NT2/D1 (cell line): ENCODE results near the gene C20orf144.

Experiments
- DNase-seq: peaks from one replicate; pipeline ENCODE4 v3.0.0-alpha.2; 2011; ENCODE audit warnings: low read depth, low spot score
- H3K27me3 ChIP-seq: 2 replicates; pipeline ENCODE4 v1.6.0; 2011; ENCODE audit warnings: mild to moderate bottlenecking; ENCODE audit not compliant: insufficient read length, insufficient read depth
- H3K36me3 ChIP-seq: 2 replicates; pipeline ENCODE4 v1.6.1; 2011; ENCODE audit warnings: mild to moderate bottlenecking, low read length, mixed read lengths; ENCODE audit not compliant: insufficient read depth, insufficient read length
- H3K4me1 ChIP-seq: 2 replicates; pipeline ENCODE4 v1.5.1; 2011; ENCODE audit not compliant: insufficient read depth, insufficient read length
- H3K4me3 ChIP-seq: 2 replicates; pipeline ENCODE4 v1.5.1; 2011; ENCODE audit warnings: low read depth; ENCODE audit not compliant: insufficient read length
- H3K9ac ChIP-seq: 2 replicates; pipeline ENCODE4 v1.6.0; 2011; ENCODE audit warnings: low read depth; ENCODE audit not compliant: insufficient read length
- H3K9me3 ChIP-seq: 2 replicates; pipeline ENCODE4 v1.5.1; 2011; ENCODE audit warnings: mild to moderate bottlenecking, low read length; ENCODE audit not compliant: insufficient read depth
- SUZ12 ChIP-seq: IDR thresholded peaks from 2 replicates; pipeline ENCODE4 v1.6.1; 2011; ENCODE audit not compliant: insufficient read length, insufficient read depth; ENCODE audit errors: extremely low read depth
- YY1 ChIP-seq: IDR thresholded peaks from 2 replicates; pipeline ENCODE4 v1.6.1; 2011; ENCODE audit not compliant: insufficient read length, insufficient read depth
- ZNF274 ChIP-seq: IDR thresholded peaks from 2 replicates; pipeline ENCODE4 v1.6.1; 2011; ENCODE audit warnings: mild to moderate bottlenecking, low read depth, low read length

Gene C20orf144

DNA sequence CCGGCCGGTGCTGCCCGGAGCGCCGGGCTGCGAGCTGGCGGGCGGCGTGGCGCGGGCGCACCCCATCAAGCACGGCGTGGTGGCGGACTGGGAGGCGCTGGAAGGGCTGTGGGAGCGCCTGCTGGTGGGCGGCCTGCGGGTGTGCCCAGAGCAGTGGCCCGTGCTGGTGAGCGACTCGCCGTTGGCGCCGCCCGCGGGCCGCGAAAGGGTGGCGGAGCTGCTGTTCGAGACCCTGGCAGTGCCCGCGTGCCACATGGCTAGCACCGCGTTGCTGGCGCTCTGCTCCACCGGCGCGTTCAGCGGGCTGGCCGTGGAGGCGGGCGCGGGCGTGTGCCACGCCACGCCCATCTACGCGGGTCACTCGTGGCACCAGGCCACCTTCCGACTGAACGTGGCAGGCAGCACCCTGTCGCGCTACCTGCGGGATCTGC, 5.1 kb downstream of the C20orf144 start:
- no peak for DNase-seq
- TF ChIP-seq ZNF274, result no peak
- no peak for TF ChIP-seq SUZ12
- TF ChIP-seq YY1, result no peak
- H3K36me3 ChIP-seq, result peaks cover 46% of the 10 kb centered on the region
- H3K4me3 ChIP-seq, result peak overlapping the region; percentile 74
- peak overlapping the region; percentile 94 for H3K9ac ChIP-seq
- H3K4me1 ChIP-seq, result peaks cover 27% of the 10 kb centered on the region
- H3K9me3 ChIP-seq, result no peaks in the 10 kb centered on the region
- H3K27me3 ChIP-seq, result no peaks in the 10 kb centered on the region

DNA sequence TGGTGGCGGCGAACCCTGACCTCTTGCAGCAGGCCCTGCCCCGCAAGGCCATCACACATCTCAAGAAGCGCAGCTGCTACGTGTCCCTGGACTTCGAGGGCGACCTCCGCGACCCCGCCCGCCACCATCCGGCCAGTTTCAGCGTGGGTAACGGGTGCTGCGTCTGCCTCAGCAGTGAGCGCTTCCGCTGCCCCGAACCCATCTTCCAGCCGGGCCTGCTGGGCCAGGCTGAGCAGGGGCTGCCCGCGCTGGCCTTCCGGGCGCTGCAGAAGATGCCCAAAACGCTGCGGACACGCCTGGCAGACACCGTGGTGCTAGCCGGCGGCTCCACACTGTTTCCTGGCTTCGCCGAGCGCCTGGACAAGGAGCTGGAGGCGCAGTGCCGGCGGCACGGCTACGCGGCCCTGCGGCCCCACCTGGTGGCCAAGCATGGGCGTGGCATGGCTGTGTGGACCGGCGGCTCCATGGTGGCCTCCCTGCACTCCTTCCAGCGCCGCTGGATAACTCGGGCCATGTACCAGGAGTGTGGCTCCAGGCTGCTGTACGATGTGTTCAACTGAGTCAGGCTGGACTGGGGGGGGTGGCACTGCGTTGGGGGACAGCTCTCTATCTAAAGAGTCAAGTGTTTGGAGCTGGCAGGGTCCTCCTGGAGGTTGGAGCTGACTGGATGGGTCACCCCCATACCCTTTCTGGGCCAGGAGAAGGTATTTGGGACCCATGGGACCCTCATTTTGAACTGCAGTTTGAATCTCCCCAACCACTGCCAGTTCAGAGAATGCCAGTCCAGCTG, 5.7 kb downstream of the C20orf144 start:
- Histone ChIP-seq H3K36me3 (peaks cover 51% of the 10 kb centered on the region), H3K4me3 (peak overlapping the region; percentile 74), H3K27me3 (no peaks in the 10 kb centered on the region), H3K4me1 (peaks cover 28% of the 10 kb centered on the region), H3K9me3 (no peaks in the 10 kb centered on the region), H3K9ac (peak overlapping the region; percentile 94)
- TF ChIP-seq YY1, result no peak
- no peak for TF ChIP-seq SUZ12
- TF ChIP-seq ZNF274, result no peak
- DNase-seq, result peak; percentile 81

DNA sequence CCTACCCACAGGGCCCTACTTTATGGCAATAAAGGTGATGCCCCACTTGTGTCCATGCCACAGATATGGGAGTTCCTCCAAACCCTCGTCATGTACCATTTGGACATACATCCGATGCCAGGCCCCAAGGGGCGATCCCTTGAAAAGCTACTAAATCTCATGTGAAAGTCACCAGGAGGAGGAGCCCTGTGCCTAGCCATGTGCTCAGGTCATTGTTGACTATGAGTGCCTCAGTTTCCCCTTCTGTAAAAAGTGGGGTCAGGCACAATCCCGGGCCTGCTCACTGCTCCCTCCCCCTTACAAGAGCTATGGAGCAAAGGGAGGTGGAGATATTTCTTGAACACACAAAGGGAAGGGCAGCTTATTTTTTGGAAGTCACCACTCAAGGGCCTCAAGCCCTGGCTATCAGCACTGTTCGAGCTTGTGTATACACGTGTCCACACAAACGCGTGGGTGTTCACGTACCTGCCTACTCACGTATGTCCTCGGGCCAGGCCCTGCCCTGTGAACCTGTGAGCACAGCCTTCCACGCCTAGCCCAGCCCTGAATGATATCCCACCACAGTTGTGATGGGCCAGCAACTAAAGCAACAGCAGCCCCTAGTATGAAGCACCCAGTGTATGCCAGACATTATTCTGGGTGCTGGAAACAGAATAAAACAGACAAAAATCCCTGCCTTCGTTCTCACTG, 6.5 kb downstream of the C20orf144 start:
- H3K9ac ChIP-seq, result peak overlapping the region; percentile 94
- no peaks in the 10 kb centered on the region for H3K27me3 ChIP-seq
- no peaks in the 10 kb centered on the region for H3K9me3 ChIP-seq
- DNase-seq, result no peak
- H3K4me1 ChIP-seq, result peaks cover 29% of the 10 kb centered on the region
- H3K4me3 ChIP-seq, result no peak overlapping the region
- TF ChIP-seq SUZ12 (no peak), ZNF274 (no peak)
- peaks cover 51% of the 10 kb centered on the region for H3K36me3 ChIP-seq

DNA sequence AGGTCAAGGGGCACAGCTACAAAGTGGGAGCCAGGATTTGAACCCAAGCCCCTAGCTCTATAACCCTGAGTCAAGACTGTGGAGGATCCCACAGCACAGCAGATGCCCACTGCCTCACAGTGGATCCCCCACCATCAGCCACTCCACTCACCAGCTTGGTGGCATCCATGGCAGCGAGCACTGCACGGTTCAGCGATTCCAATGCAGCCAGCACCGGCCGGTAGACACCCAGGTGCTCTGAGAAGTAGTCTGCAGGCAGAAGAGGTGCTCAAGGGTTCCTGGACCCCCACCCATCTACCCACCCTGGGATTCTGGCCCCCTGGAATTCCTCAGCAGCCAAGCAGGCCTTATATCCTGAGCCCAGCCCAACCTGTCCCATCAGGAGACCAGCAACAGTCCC, 7.1 kb downstream of the C20orf144 start:
- DNase-seq, result no peak
- no peak overlapping the region for H3K9ac ChIP-seq
- no peaks in the 10 kb centered on the region for H3K27me3 ChIP-seq
- TF ChIP-seq YY1 (no peak), SUZ12 (no peak), ZNF274 (no peak)
- peaks cover 51% of the 10 kb centered on the region for H3K36me3 ChIP-seq
- H3K9me3 ChIP-seq, result no peaks in the 10 kb centered on the region
- no peak overlapping the region for H3K4me3 ChIP-seq
- H3K4me1 ChIP-seq, result peaks cover 26% of the 10 kb centered on the region

DNA sequence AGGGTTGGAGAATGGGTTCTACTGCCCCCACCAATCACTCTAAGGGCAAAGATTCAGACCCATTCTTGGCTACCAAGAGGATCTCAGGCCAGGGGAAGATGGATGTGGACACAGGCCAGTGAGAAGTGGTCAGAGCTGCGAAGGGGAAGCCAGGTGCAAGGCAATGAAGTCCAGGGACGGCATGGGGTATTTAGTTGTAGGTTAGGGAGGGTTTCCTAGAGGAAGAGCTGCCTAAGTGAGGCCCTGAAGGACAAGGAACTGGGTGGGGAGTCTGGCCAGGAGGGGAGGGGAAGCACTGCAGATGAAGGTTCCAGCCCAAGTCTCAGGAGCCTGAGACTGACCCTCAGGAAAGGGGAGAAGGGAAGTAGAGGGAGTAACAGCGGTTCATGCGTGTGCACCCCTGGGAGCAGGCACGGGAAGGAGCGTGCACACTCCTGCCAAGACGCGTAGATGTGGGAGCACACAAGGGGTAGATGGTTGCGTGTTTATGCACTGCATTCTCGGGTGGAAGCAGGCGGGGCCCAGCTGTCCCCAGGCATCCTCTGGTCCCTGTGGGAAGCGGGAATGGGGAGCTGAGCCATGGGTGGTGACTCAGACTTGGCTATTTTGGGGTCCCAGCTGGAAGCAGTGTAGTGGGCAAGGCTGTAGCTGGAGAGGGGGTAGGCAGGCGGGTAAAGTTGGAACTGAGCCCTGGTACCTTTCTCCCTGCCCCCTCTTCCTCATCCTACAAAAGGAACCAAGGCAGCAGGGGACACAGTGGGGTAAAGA, 7.9 kb downstream of the C20orf144 start:
- no peaks in the 10 kb centered on the region for H3K27me3 ChIP-seq
- DNase-seq, result no peak
- no peak overlapping the region for H3K9ac ChIP-seq
- no peak overlapping the region for H3K4me3 ChIP-seq
- H3K9me3 ChIP-seq, result no peaks in the 10 kb centered on the region
- TF ChIP-seq SUZ12, result no peak
- no peak for TF ChIP-seq YY1
- no peak for TF ChIP-seq ZNF274
- peaks cover 23% of the 10 kb centered on the region for H3K4me1 ChIP-seq
- peaks cover 49% of the 10 kb centered on the region for H3K36me3 ChIP-seq

DNA sequence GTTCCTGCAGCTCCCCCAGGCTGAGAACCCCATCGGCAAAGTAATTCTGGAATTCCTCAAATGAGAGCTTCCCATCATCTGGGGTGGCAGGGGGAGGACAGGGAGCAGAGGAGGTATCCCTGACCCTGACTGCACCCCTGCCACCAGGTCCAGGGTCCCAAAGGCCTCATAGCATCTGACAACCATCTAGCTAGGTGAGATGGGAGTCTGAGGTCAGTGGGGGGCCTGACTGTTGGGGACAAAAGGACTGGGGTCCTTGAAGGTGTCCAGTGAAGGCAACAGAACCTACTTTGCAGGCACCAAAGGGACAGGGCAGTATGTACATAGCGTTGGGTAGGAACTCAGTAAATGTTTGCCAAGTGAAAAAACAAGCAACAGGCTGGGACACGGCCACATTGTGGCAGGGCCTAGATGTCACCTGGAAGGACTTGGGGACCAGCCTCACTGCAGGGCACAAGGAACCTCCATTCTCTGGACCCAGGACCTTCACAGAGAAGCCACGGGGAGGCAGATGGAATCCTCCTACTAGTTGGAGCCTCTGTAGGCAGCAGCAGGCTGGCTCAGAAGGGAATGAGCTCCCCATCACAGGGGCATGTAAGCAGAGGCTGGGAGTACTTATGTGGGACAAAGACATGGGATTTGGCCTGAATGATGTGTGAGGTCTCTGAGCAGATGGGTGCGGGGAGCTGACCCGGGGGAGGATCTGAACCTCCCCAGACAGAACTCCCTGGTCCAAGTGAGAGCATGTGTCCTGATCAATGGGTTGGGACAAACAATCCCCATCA, 8.8 kb downstream of the C20orf144 start:
- no peak for TF ChIP-seq YY1
- TF ChIP-seq SUZ12, result no peak
- TF ChIP-seq ZNF274, result no peak
- Histone ChIP-seq H3K4me1 (peaks cover 28% of the 10 kb centered on the region), H3K4me3 (no peak overlapping the region), H3K9ac (peak overlapping the region; percentile 12), H3K9me3 (no peaks in the 10 kb centered on the region), H3K36me3 (peaks cover 49% of the 10 kb centered on the region), H3K27me3 (no peaks in the 10 kb centered on the region)
- DNase-seq, result no peak
